GM18526 (cell line): Measurements from ENCODE around the gene NKAIN4.

Experiments
- POLR2A ChIP-seq: IDR thresholded peaks from 3 replicates; pipeline ENCODE4 v1.6.1; 2011; ENCODE audit not compliant: insufficient read length; ENCODE audit errors: extremely low read depth

Gene NKAIN4

GRCh38 chr20:63257629-63258028, 3.4 kb upstream of the NKAIN4 start:
- TF ChIP-seq POLR2A: no peak

- TF ChIP-seq POLR2A: no peak
Observed at GRCh38 chr20:63256954-63257353, 2.7 kb upstream of the NKAIN4 start.

- TF ChIP-seq POLR2A: no peak
Observed at GRCh38 chr20:63255931-63256704, 1.9 kb upstream of the NKAIN4 start.

- no peak for TF ChIP-seq POLR2A
Observed at GRCh38 chr20:63254606-63255384, 532 bp upstream of the NKAIN4 start.

- no peak for TF ChIP-seq POLR2A
Observed at GRCh38 chr20:63253438-63254231, 628 bp downstream of the NKAIN4 start.

GRCh38 chr20:63253065-63253437, 1.2 kb downstream of the NKAIN4 start:
- TF ChIP-seq POLR2A: no peak

- no peak for TF ChIP-seq POLR2A
Observed at GRCh38 chr20:63252284-63252711, 2.0 kb downstream of the NKAIN4 start.

GRCh38 chr20:63249891-63250290, 4.4 kb downstream of the NKAIN4 start:
- no peak for TF ChIP-seq POLR2A

GRCh38 chr20:63248835-63249591, 5.2 kb downstream of the NKAIN4 start:
- no peak for TF ChIP-seq POLR2A

GRCh38 chr20:63247671-63248228, 6.5 kb downstream of the NKAIN4 start:
- no peak for TF ChIP-seq POLR2A

GRCh38 chr20:63246490-63247288, 7.6 kb downstream of the NKAIN4 start:
- TF ChIP-seq POLR2A: no peak

- TF ChIP-seq POLR2A: no peak
Observed at GRCh38 chr20:63244468-63244867, 9.8 kb downstream of the NKAIN4 start.

- no peak for TF ChIP-seq POLR2A
Observed at GRCh38 chr20:63243604-63244247, 10.5 kb downstream of the NKAIN4 start.
